Muscle of leg (tissue), 11 donors: Measurements from ENCODE around the gene ZRANB1. TPM values are rescaled to one million over a fixed set of nuclear protein-coding genes. Genes with fewer than 3 reads are reported as not detected.

ENCODE experiments used
- DNase-seq: peaks from one replicate; pipeline ENCODE4 v3.0.0; 2013
- H3K27ac ChIP-seq: one replicate; pipeline ENCODE4 v1.5.1; 2013; ENCODE audit warnings: mild to moderate bottlenecking, low read length, control low read depth
- H3K27me3 ChIP-seq: one replicate; pipeline ENCODE4 v1.6.1; 2013; ENCODE audit warnings: low read length; ENCODE audit not compliant: control insufficient read depth, insufficient read depth
- H3K36me3 ChIP-seq: one replicate; pipeline ENCODE4 v1.6.1; 2013; ENCODE audit warnings: low read length; ENCODE audit not compliant: control insufficient read depth, insufficient read depth
- H3K4me1 ChIP-seq: one replicate; pipeline ENCODE4 v1.6.1; 2013; ENCODE audit warnings: low read length; ENCODE audit not compliant: control insufficient read depth, insufficient read depth
- H3K4me3 ChIP-seq: one replicate; pipeline ENCODE4 v1.5.1; 2013; ENCODE audit warnings: low read length, control low read depth
- H3K9me3 ChIP-seq: replicated peaks from 2 replicates; pipeline ENCODE4 v1.6.1; 2013; ENCODE audit warnings: low read depth, low read length; ENCODE audit not compliant: control insufficient read depth
- WGBS: methylation state at CpG from one replicate; pipeline ENCODE4 v1.1.5; 2013; ENCODE audit warnings: missing lambda C conversion rate; ENCODE audit not compliant: insufficient coverage; 5-methylcytosine and 5-hydroxymethylcytosine counted together
- polyA plus RNA-seq, 8 donors: library from polyadenylated mRNA; unstranded; fragments of 120-200 nt; gene quantifications; one replicate each; pipeline versions ENCODE4 v1.2.1 to v1.2.3, GENCODE V29; 2013; ENCODE audit warnings: inconsistent platforms in 1 of 8, low replicate concordance in 1 of 8; ENCODE audit not compliant: insufficient read length in 8 of 8, insufficient read depth in 1 of 8
- total RNA-seq: library from RNA; stranded (reverse); fragments of 120-200 nt; gene quantifications from one replicate; pipeline ENCODE4 v1.2.4, GENCODE V29; 2013

Gene ZRANB1
- total and polyA plus RNA-seq, 9 donors = 15.2 to 24.7 (median 18.7) TPM

DNA sequence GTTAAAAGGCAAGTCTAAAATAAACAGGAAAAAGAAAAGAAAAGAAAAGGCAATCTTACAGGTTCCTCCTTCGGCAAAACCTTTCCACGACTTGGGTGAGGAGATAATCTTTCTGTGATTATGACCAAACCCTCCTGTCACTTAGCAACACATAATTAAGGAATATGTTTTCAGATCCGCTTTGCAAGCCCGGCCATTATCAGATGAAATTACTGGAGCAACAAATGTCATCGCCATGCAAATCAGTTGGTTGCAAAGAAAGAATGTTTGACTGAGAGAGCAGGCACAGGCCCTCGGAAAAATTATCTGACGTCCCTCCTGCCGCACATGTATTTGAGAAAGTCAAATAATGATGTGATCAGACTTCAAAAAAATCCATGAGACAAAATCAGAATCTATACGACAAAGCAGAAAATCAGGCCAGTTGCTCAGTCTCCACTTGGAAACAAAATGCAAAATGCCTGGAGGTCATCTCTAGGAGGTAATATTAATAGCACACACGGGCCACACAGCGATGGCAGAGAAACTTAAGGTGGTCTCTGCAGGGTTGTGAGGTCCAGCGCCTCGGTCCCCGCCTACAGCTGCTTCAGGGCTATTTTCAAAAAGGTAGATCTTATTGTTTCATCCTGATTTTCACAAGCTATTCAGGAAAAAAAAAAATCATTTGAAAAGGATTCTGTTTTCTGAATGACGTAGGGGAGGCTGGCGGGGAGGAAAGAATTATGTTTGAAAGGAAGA, 82.7 kb downstream of the ZRANB1 start:
- peak overlapping the region; percentile 88 for H3K27ac ChIP-seq
- no peak for DNase-seq
- H3K4me3 ChIP-seq = no peak overlapping the region
- H3K27me3 ChIP-seq = no peaks in the 10 kb centered on the region
- no peaks in the 10 kb centered on the region for H3K9me3 ChIP-seq
- peaks cover 30% of the 10 kb centered on the region for H3K36me3 ChIP-seq
- peaks cover 71% of the 10 kb centered on the region for H3K4me1 ChIP-seq
- WGBS = 83% methylated on average over 9 of the region's 16 CpGs

DNA sequence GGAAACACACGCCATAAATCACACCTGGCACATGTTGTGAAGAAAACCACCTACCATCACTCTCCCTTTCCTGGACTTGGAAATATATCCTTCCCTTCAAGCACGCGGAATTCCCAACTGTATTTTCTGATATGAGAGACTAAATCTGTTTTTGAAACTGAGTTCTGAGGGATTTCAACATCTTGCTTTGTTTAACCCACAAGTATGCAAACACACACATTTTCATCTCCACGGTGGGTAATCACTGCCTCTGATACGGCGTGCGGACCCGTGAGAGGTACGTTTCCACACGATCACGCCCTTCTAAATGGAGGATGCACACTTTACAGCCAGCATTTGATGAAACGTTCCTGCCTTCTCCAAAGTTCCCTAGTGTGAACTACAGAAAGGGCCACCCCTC, 83.4 kb downstream of the ZRANB1 start:
- DNase-seq = no peak
- Histone ChIP-seq H3K27me3 (no peaks in the 10 kb centered on the region), H3K27ac (no peak overlapping the region), H3K4me3 (no peak overlapping the region), H3K9me3 (no peaks in the 10 kb centered on the region), H3K4me1 (peaks cover 67% of the 10 kb centered on the region), H3K36me3 (peaks cover 31% of the 10 kb centered on the region)
- 48% methylated on average over 9 of the region's 12 CpGs for WGBS

DNA sequence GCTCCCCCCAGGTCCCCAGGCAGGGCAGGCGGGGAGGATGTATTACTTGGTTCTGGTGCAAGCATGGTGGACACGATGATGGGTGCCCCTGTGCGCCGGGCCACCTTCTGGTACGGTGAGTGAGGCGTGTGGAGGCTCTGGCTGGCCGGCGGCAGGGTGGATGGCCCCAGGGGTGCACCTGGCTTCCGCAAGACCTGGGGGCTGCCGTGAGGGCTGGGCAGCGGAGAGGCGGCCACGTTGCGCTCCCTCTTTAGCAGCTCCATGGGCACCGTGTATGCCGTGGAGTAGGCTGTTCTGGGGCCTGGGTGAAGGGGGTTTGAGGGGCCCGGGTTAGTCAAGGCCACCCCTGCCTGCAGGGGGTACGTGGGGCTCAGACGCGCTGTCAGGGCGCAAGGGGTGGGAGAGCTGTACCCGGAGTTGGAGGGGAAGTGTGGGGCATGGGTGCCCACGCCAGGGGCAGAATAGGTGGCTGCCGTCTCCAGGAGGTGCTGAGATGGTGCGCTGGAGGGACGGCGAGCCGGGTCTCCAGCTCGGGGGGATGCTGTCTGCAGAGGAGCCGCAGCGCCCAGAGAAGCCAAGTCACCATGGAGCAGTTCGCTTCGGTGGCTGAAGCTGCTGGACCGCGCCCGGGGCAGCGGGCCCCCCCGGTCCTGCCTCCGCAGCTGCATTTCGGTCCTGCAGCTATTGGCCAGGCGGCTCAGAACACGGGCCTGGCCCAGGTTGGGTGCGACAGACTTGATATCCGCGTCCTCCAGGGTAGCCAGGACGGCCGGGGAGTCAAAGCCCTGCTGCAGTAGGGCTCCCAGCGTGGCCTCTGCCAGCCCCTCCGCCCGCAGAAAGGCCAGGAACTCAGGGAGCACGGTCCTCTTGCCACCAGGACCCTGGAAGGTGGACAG, 84.4 kb downstream of the ZRANB1 start:
- no peaks in the 10 kb centered on the region for H3K27me3 ChIP-seq
- WGBS = 94% methylated on average over 42 of the region's 51 CpGs
- DNase-seq = no peak
- H3K36me3 ChIP-seq = peaks cover 36% of the 10 kb centered on the region
- peaks cover 63% of the 10 kb centered on the region for H3K4me1 ChIP-seq
- no peak overlapping the region for H3K27ac ChIP-seq
- no peaks in the 10 kb centered on the region for H3K9me3 ChIP-seq
- H3K4me3 ChIP-seq = no peak overlapping the region

DNA sequence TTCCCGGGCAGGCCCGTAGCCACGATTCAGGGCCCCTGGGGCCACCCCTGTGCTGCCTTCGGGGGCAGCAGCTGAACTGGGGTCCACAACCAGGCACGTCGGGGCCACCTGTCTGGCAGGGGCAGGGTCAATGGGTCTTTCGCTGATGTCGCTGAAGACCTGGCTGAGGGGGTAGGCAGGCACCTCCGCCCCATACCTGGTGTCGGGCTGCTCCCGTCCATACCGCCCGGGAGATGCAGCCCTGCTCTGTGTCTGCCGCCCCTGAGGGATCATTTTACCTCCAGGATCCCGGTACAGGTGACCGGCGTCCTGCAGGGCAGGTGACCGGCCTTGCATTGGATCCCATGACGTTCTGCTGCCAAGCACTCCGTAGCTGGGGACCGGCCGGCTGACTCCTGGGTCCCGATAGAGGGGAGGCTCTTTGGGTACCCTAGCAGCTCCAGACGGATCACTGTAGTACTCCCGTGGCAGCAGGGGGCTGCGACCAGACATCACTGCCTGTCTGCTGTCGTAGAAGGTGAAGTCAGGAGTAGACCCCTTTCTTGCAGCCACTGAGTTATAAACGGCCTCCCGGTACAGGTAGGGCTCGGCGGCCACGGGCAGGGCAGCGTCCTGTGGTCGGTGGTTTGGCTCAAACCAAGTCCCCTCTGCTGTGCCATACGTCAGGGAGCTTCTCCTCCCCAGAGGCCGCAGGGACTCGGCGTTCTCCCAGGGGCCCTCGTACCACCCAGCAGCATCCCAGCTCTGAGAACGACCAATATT, 85.2 kb downstream of the ZRANB1 start:
- H3K9me3 ChIP-seq = no peaks in the 10 kb centered on the region
- WGBS = 91% methylated on average over 31 of the region's 40 CpGs
- no peaks in the 10 kb centered on the region for H3K27me3 ChIP-seq
- H3K36me3 ChIP-seq = peaks cover 36% of the 10 kb centered on the region
- DNase-seq = no peak
- H3K27ac ChIP-seq = no peak overlapping the region
- peaks cover 54% of the 10 kb centered on the region for H3K4me1 ChIP-seq
- no peak overlapping the region for H3K4me3 ChIP-seq

DNA sequence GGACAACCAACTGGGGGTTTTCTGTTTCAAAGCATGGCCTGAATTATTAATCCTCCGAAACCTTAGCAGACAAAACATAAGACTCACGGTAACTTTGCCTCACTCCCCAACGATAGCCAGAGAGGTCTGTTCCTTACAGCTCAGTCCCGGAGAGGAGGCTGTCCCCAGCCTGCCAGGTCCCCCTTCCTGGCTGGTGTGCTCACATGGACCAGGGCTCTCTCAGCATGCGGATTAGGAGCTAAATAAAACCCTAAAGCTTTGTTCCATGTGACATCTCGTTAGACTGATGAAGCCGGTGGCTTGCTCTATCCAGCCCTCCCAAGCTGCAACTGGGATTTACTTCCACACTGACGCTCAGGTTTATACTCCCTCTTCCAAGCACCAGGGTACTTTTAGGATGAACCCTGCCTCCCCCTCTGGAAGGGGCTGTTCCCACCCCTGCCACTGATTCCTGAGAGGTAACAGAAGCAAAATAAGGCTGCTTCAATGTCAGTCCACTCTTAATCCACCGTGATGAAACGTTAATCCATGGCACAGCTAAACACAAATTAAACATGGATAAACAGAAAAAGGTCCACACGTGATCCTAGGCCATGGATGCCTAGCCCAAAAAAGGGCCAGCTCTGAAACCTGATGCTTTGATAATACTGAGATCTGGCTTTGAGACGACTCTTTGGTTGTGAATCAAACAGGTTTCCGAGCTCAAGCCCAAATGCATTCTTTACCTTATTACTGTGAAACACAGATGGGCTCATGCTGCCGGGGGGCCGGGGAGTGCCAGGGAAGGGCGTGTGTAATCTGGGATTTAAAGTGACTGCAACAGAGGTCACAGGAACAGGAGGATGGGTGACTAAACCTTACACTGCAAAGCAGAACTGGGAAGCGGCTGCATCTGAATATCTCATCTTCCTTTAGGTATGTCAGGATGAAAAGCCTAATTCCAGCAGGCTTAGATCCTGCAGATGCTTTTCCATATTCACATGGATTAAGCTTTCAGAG, 86.2 kb downstream of the ZRANB1 start:
- Histone ChIP-seq H3K9me3 (no peaks in the 10 kb centered on the region), H3K27me3 (no peaks in the 10 kb centered on the region), H3K27ac (no peak overlapping the region), H3K4me3 (no peak overlapping the region), H3K4me1 (peaks cover 44% of the 10 kb centered on the region), H3K36me3 (peaks cover 37% of the 10 kb centered on the region)
- 41% methylated on average over 10 of the region's 17 CpGs for WGBS
- DNase-seq = peak; percentile 49

DNA sequence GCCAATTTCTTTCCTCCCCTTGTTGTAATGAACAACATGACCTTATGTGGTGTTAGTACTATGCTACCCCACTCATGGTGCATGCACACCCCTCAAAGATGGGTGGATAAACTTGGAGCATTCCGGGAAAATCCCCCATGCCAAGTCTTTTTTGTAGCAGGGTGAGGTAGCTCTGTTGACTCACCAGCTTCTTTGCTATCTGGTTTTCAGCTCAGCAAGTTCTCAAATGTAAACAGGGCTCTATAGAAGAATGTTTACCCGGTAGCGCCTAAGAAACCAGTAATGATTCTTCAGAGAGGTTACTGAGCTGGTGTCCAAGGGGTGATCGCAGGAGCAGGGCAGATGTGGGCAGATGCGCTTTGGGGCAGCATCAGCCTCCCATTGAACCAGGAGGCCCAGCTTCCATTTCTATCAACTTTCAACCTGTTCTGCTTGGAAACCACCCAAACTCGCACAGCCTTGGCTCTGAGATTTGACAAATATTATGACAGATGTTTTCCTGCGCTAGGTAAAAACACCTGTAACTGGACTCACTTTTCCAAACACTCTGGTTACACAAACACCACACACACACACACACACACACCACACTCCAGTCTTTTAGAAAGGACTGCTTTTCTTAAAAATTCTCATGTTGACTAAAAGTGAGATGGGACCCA, 87.8 kb downstream of the ZRANB1 start:
- no peaks in the 10 kb centered on the region for H3K27me3 ChIP-seq
- H3K4me3 ChIP-seq = no peak overlapping the region
- H3K27ac ChIP-seq = no peak overlapping the region
- WGBS = 60% methylated on average over 1 of the region's 7 CpGs
- H3K9me3 ChIP-seq = no peaks in the 10 kb centered on the region
- no peak for DNase-seq
- peaks cover 29% of the 10 kb centered on the region for H3K4me1 ChIP-seq
- peaks cover 39% of the 10 kb centered on the region for H3K36me3 ChIP-seq

DNA sequence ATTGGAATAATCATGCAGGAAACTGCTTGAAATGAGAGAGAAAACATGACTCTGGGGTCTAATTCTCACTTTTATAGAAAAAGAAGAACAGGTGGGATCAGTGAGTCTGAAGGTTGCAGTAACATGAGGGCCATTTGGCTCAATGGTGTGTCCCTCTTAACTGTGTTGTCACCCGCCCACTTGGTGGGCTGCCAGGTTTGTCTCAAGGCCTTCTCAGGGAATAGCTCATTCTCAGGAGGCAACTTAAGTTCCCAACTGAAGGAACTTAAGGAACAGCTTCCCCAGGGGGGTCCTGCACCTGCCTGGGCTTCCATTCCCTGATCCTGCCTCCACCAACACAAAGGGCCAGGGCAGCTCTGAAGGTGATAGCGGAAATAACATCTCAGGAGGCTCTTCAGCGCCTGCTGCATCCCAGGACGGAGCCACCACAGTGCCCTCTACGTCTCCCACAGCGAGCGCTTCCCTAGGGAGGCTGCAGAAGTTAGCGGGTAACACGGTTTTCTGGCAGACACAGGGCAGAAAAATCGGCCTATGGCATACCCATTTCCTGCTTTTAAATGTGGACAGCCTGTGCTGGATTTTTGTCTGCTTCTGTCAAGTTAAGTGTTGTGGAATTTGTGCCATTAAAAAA, 88.8 kb downstream of the ZRANB1 start:
- WGBS = 76% methylated on average over 7 of the region's 10 CpGs
- H3K9me3 ChIP-seq = no peaks in the 10 kb centered on the region
- H3K27me3 ChIP-seq = no peaks in the 10 kb centered on the region
- H3K4me3 ChIP-seq = no peak overlapping the region
- H3K36me3 ChIP-seq = peaks cover 42% of the 10 kb centered on the region
- no peak for DNase-seq
- H3K4me1 ChIP-seq = peaks cover 24% of the 10 kb centered on the region
- no peak overlapping the region for H3K27ac ChIP-seq

DNA sequence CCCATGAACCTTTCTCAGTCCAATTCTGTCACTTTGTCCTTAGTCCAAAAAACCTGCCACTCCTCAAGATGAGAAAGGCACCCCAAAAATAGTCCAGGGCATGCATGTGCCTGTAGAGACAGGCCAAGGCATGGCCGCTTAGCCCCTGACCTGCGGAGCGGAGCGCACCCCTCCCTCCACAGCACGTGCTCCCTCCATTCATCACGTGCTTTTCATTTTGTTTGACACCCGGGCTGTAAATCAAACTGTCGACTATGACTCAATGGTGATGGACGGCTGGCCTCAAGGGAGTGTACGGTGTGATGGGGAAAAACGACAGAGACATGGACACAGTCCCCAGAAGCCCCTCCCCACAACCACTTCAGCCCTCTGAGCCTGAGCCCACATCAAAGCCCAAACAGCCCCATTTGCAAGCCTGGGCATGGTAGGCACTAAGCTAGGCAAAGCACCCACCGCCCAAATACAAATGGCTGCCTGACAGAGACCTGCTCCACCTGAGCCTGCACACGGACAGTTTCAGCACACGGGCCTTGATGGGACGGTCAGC, 90.6 kb downstream of the ZRANB1 start:
- no peaks in the 10 kb centered on the region for H3K27me3 ChIP-seq
- H3K4me3 ChIP-seq = no peak overlapping the region
- WGBS = 100% methylated on average over 4 of the region's 15 CpGs
- no peak overlapping the region for H3K27ac ChIP-seq
- peaks cover 35% of the 10 kb centered on the region for H3K4me1 ChIP-seq
- H3K36me3 ChIP-seq = peaks cover 33% of the 10 kb centered on the region
- H3K9me3 ChIP-seq = no peaks in the 10 kb centered on the region
- no peak for DNase-seq
